IMR-90 (cell line): ENCODE data around the gene ZFAND5.

Experiments used
- BHLHE40 ChIP-seq: fragments of 150-350 bp; IDR thresholded peaks from 2 replicates; pipeline ENCODE4 v1.6.1; 2016; ENCODE audit warnings: mild to moderate bottlenecking, low read depth, low read length
- CEBPB ChIP-seq: IDR thresholded peaks from 2 replicates; pipeline ENCODE4 v1.6.1; 2012; ENCODE audit warnings: low read depth, low read length, improper control_type of control experiment
- CHD1 ChIP-seq: IDR thresholded peaks from 2 replicates; pipeline ENCODE4 v1.6.1; 2012; ENCODE audit warnings: low read depth, low read length, improper control_type of control experiment
- FOS ChIP-seq: fragments of 150-350 bp; IDR thresholded peaks from 2 replicates; pipeline ENCODE4 v1.6.1; 2016; ENCODE audit warnings: low read depth, low read length
- MAFK ChIP-seq: IDR thresholded peaks from 2 replicates; pipeline ENCODE4 v1.6.1; 2012; ENCODE audit warnings: low read depth, low read length, improper control_type of control experiment
- MAZ ChIP-seq: IDR thresholded peaks from 2 replicates; pipeline ENCODE4 v1.6.1; 2012; ENCODE audit warnings: low read depth, mild to moderate bottlenecking, low read length, improper control_type of control experiment, moderate library complexity, borderline replicate concordance
- MXI1 ChIP-seq: IDR thresholded peaks from 2 replicates; pipeline ENCODE4 v1.6.1; 2012; ENCODE audit warnings: low read depth, mild to moderate bottlenecking, low read length, moderate library complexity, borderline replicate concordance
- NFE2L2 ChIP-seq: fragments of 150-350 bp; IDR thresholded peaks from 2 replicates; pipeline ENCODE4 v1.6.1; 2016; ENCODE audit warnings: low read depth, mild to moderate bottlenecking, low read length
- POLR2A ChIP-seq: IDR thresholded peaks from 2 replicates; pipeline ENCODE4 v1.6.1; 2012; ENCODE audit warnings: mild to moderate bottlenecking, low read depth, low read length
- RAD21 ChIP-seq: IDR thresholded peaks from 2 replicates; pipeline ENCODE4 v1.6.1; 2012; ENCODE audit warnings: low read length, improper control_type of control experiment
- SMC3 ChIP-seq: fragments of 150-350 bp; IDR thresholded peaks from 2 replicates; pipeline ENCODE4 v1.6.1; 2016; ENCODE audit warnings: low read depth, mild to moderate bottlenecking, antibody characterized with exemption, low read length, moderate library complexity
- TF ChIP-seq, protein P1 (sequence below): conservative IDR thresholded peaks from 2 replicates; pipeline ENCODE4 v1.5.1; 2012; ENCODE audit warnings: mild to moderate bottlenecking, low read depth, low read length, improper control_type of control experiment
- TF ChIP-seq, protein P2 (sequence below): fragments of 150-350 bp; IDR thresholded peaks from 2 replicates; pipeline ENCODE4 v1.6.1; 2016; ENCODE audit warnings: low read depth, mild to moderate bottlenecking, low read length, moderate library complexity, borderline replicate concordance
- TF ChIP-seq, protein P3 (sequence below): fragments of 150-350 bp; IDR thresholded peaks from 2 replicates; pipeline ENCODE4 v1.6.1; 2017; ENCODE audit warnings: mild to moderate bottlenecking, antibody characterized with exemption, low read length, low read depth

DNA sequence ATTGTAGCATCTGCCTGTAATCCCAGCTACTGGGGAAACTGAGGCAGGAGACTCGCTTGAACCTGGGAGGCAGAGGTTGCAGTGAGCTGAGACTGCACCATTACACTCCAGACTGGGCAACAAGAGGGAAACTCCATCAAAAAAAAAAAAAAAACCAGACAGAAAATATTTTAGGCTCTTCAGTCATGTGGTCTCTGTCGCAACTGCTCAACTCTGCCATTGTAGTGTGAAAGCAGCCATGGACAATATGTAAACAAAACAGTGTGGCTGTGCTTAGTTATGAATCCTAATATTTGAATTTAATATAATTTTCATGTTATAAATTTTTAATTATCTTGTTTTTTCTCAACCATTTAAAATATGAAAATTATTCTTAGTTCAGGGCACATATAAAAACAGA, 38.4 kb downstream of the ZFAND5 start:
- TF ChIP-seq, protein P1, sequence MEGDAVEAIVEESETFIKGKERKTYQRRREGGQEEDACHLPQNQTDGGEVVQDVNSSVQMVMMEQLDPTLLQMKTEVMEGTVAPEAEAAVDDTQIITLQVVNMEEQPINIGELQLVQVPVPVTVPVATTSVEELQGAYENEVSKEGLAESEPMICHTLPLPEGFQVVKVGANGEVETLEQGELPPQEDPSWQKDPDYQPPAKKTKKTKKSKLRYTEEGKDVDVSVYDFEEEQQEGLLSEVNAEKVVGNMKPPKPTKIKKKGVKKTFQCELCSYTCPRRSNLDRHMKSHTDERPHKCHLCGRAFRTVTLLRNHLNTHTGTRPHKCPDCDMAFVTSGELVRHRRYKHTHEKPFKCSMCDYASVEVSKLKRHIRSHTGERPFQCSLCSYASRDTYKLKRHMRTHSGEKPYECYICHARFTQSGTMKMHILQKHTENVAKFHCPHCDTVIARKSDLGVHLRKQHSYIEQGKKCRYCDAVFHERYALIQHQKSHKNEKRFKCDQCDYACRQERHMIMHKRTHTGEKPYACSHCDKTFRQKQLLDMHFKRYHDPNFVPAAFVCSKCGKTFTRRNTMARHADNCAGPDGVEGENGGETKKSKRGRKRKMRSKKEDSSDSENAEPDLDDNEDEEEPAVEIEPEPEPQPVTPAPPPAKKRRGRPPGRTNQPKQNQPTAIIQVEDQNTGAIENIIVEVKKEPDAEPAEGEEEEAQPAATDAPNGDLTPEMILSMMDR, result no peak
- TF ChIP-seq CHD1 (no peak), POLR2A (no peak), NFE2L2 (no peak), RAD21 (no peak), MXI1 (no peak), MAZ (no peak), SMC3 (no peak), BHLHE40 (no peak), CEBPB (no peak), FOS (no peak), MAFK (no peak)
- TF ChIP-seq, protein P2, sequence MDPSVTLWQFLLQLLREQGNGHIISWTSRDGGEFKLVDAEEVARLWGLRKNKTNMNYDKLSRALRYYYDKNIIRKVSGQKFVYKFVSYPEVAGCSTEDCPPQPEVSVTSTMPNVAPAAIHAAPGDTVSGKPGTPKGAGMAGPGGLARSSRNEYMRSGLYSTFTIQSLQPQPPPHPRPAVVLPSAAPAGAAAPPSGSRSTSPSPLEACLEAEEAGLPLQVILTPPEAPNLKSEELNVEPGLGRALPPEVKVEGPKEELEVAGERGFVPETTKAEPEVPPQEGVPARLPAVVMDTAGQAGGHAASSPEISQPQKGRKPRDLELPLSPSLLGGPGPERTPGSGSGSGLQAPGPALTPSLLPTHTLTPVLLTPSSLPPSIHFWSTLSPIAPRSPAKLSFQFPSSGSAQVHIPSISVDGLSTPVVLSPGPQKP, result no peak
- TF ChIP-seq, protein P3, sequence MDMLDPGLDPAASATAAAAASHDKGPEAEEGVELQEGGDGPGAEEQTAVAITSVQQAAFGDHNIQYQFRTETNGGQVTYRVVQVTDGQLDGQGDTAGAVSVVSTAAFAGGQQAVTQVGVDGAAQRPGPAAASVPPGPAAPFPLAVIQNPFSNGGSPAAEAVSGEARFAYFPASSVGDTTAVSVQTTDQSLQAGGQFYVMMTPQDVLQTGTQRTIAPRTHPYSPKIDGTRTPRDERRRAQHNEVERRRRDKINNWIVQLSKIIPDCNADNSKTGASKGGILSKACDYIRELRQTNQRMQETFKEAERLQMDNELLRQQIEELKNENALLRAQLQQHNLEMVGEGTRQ, result no peak
